Left forelimb (tissue), 1 donor: ENCODE measurements around the gene POM121.
"Not testable (repeated sequence)": the region's sequence is repeated elsewhere in the genome, so short reads cannot be mapped to it uniquely, and the experiment has no call there.

Experiments used
- DNase-seq: peaks from one replicate; pipeline ENCODE4 v3.0.0-alpha.2; 2018; ENCODE audit warnings: low spot score

POM121 gene

DNA sequence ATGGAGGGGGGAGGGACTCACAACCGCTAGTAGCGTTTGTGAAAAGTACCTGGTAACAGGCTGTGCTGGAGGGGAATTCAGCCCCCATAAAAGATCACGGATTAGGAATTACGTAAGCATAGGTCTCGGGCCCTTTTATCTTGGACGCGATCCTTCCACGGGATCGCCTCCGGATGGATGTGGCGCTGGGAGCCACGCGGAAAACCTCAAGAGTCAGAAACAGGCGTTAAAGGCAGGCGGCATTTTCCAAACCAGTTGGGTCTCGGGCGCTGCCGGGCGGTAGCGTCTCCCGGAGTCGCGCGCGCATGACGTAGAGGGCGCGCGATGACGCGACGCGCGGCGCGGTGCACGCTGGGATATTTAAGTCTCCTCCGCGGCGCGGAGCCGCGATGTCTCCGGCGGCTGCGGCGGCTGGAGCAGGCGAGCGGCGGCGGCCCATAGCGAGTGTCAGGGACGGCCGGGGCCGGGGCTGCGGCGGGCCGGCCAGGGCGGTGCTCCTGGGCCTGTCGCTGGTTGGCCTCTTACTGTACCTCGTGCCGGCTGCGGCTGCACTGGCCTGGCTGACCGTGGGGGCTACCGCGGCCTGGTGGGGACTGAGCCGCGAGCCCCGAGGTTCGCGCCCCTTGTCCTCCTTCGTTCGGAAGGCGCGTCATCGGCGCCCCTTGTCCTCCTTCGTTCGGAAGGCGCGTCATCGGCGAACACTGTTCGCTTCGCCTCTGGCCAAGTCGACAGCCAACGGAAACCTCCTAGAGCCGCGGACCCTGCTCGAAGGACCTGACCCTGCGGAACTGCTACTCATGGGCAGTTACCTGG, at the start of gene POM121:
Gene POM121 (plus strand): TSS at position 363 of the 813 bp plus-strand sequence. CDS start 27 bp downstream, at position 390.
- DNase-seq, result peak; percentile 92

DNA sequence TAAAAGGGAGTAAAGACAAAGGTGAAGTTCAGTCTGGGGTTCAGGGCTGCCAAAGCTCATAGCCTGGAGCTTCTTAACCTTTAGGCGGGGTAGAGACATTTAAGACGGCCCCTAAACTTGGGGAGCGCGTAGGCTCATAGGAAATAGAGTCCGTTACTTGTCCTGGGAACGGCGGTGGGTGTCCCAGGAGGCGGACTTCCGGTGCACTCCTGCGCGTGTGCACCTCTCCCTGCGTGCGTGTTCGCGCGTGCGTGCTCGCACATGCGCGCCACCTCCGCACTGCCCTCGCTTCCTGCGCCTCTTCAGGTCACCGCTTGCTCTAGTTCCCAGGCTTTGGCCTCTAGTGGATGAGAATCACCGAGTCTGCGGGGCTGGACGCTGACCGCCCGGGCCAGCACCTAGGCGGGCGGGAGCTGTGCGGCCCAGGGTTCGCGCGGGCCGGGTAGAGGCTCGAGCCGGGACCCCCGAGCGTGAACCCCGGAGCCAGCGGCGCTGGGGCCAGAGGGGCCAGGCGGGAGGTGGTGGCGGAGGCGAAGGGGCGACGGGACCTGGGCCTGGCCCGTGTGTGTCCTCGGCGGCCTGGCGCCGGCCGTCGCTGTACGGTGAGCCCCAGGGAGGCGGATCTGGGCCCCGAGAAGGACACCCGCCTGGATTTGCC, 45.7 kb upstream of the POM121 start:
- peak; percentile 82 for DNase-seq

DNA sequence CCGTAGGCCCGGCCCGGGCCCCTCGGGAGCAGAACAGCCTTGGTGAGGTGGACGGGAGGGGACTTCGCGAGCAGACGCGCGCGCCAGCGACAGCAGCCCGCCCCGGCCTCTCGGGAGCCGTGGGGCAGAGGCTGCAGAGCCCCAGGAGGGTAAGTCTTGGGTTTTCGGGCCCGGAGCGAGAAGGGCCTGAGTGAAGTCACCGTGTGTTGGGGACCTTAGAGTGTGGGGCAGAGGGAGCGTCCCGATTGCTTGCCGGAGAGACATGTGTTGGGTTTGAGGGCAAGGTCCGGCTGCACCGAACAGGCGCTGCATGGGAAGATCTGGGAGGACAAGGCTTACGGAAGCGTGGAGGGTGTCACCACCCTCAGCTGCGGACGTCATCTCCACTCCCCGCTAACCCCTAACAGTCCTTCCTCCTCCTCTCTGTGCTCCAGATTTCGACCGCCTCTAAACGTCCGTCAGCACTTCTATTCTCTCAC, 45.1 kb upstream of the POM121 start:
- DNase-seq, result not testable (repeated sequence)

DNA sequence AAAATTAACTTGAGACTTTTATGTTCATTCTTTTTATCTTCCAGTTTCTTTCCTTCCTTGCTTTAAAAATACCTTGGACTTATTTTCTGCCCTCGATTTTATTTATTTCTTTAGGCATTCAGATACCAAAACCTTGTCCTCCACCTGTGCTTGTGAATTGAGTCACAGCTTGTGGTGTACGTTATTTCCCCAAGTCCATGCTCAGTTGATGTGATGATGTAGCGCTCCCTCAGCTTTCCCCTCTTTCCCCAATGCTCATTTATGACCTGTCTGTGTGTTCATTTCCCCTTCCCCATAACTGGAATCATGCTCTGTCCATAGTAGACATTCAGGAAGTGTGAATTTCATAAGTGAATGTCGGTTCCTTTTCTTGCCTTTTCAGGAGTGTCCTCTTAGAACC, 33.1 kb upstream of the POM121 start:
- DNase-seq, result not testable (repeated sequence)

DNA sequence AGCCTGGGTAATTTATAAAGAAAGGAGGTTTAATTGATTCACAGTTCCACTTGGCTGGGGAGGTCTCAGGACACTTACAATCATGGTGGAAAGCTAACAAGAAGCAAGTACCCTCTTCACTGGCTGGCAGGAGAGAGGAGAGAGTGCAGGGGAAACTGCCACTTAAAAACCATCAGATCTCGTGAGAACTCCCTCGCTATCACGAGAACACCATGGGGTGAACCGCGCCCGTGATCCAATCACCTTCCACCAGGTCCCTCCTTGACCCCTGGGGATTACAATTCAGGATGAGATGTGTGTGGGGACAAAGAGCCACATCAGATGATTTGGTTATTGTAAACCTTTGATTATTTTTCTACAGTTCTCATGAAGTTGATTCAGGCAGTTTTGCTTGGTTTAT, 20.2 kb upstream of the POM121 start:
- not testable (repeated sequence) for DNase-seq

DNA sequence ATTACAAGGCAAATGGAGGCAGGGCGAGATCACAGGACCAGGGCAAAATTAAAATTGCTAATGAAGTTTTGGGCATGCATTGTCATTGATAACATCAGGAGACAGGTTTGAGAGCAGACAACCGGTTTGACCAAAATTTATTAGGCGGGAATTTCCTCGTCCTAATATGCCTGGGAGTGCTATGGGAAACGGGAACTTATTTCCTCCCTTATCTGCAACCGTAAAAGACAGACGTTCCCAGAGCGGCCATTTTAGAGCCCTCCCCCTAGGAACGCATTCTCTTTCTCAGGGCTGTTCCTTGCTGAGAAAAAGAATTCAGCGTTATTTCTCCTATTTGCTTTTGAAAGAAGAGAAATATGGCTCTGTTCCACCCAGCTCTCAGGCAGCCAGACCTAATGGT, 16.5 kb upstream of the POM121 start:
- DNase-seq, result not testable (repeated sequence)

DNA sequence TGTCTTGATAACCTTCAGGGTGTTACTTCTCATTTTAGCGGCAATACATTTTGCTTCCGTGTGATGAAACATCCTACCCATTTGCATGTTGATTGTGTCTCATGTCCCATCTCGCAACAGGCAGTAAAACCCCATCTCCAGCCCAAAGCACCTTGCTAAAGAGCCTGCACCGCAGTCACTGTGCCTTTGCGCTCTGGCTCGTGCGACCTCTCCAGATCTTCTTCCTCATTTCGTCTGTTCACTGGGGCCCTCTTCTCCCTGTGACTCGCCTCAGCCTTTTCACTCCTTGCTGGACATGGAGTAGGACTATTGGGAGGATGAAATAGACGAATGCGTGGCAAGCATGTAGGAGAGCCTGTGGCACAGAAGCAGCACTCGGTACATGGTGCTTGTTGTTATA, 13.5 kb upstream of the POM121 start:
- DNase-seq, result not testable (repeated sequence)

DNA sequence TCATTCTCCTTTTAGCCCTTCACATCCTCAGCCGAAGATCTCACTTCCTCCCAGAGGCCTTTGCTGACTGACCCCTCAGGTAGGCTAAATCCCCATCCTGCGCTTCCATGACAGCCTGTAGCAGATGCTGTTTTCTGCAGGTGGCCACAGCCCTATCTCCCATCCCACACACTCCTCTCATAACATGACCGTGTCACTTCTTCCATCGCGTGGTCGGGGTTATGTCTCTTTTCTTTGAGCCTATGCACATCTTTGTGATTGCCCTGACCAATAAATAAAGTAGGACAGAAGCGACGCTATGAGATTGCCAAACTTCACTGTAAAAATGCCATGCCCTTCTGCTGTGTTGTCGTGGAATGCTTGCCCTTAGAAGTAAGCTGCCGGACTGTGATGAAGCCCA, 11.1 kb upstream of the POM121 start:
- DNase-seq, result not testable (repeated sequence)

DNA sequence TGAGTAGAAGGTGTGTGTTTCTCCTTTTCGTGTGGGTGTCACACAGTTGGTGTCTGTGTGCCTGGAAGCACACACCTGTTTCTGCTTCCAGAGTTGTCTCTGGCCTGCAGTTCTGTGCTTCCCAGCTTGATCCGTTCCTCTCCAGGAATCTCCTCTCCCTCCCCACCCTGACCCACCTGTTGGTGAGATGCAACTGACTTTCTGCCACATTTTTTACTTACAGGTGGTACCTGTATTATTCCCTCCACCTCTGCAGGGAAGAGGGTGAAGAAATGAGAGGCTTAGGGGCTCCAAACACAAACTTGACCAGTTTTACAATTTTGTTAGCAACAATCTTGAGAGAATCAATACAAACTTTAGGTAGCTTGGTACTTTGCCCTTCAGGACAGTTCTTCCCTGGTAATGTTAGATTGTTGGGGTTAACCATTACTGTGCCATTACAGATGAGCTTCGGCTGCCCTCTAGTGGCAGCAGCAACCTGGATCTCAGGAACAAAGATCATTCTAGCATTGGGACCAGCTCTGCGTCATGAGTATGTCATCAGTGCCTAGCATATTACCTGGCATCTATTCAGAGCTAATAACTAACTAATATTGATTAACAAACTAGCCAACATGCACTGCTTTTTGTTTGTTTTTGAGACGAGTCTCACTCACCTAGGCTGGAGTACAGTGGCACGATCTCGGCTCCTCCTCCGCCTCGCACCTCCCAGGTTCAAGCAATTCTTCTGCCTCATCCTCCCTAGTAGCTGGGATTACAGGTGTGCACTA, 10.0 kb upstream of the POM121 start:
- not testable (repeated sequence) for DNase-seq

DNA sequence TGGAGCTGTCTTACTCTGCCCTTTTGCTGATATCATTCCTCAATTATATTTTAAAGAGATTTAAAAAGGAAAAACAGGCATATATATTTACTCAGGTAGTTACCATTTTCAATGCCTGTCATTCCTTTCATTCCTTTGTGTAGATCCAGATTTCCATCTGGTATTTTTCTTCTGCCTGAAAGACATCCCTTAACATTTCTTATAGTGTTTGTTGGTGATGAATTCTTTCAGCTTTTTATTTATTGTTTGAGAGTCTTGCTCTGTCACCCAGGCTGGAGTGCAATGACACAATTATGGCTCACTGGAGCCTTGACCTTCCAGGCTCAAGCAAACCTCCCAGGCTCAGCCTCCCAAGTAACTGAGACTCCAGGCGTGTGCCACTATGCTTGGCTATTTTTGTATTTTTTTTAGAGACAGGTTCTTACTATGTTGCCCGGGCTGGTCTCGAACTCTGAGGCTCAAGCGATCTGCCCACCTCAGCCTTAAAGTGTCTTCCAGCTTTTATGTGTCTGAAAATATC, 5.6 kb upstream of the POM121 start:
- no peak for DNase-seq

DNA sequence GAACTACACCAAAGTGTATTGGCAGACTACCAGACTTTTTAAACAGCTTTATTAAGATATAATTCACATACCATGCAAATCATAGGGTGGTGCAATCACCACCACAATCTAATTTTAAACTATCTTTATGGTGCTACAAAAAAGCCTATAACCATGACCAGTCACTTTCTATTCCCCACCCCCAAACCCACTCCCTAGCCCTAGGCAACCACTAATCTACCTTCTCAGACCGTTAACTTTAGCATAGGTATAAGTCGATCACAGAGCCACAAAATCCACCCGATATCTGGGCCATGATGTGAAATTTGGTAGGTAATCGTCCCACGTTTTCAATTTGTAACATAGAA, 536 bp upstream of the POM121 start:
- DNase-seq, result no peak

DNA sequence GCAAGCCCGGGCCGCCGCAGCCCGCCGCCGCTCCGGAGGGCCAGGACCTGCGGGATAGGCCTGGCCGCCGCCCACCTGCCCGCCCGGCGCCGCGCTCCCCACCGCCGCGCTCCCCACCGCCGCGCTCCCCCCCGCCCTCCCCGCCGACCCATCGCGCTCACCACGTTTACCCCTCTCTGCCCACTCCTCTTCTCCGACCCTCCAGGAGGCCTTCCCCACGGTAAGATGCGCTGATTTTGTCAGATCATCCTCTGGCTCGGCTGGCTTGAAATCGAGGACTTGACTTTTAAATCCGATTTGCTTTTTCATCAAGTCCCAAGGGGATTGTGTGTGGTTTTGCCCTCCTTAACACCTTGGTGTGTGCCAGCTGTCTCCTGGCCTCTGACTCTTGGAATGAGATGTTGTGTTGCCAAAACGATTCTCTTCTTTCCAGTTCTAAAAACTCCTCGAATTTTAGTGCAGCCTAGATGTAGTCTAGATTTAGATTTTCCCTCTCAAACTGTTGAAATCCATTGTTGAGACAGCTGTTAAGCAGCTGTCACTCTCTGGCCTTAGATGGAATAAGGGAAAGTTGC, 738 bp downstream of the POM121 start:
- no peak for DNase-seq

DNA sequence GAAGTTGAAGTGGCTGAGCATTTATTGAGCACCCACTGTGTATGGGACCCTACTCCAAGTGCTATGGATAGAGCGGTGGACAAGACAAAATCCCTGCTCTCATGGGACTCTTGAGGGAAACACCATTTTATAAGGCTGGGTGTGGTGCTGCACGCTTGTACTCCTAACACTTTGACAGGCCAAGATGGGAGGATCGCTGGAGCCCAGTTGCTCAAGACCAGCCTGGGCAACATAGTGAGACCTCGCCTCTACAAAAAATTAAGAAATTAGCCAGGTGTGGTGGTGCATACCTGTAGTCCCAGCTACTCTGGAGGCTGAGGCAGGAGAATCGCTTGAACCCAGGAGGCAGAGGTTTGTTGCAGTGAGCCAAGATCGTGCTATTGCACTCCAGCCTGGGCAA, 2.9 kb downstream of the POM121 start:
- DNase-seq, result not testable (repeated sequence)

DNA sequence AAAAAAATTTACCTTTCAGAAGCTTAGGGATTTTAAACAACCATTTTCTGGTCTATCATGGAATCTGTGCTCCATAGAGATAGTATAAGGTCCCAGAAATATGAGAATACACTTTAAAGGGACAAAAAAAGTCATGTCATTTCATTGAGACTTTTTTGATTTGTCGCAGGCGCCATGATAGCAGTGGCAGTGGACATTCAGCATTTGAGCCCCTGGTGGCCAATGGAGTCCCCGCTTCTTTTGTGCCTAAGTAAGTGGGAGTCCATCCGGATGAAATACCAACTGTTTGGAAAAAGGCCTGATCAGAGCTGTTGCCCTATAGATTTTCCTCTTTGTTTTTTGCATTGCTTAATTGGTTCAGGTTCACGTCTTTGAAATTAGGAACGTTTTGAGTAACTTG, 3.3 kb downstream of the POM121 start:
- not testable (repeated sequence) for DNase-seq

DNA sequence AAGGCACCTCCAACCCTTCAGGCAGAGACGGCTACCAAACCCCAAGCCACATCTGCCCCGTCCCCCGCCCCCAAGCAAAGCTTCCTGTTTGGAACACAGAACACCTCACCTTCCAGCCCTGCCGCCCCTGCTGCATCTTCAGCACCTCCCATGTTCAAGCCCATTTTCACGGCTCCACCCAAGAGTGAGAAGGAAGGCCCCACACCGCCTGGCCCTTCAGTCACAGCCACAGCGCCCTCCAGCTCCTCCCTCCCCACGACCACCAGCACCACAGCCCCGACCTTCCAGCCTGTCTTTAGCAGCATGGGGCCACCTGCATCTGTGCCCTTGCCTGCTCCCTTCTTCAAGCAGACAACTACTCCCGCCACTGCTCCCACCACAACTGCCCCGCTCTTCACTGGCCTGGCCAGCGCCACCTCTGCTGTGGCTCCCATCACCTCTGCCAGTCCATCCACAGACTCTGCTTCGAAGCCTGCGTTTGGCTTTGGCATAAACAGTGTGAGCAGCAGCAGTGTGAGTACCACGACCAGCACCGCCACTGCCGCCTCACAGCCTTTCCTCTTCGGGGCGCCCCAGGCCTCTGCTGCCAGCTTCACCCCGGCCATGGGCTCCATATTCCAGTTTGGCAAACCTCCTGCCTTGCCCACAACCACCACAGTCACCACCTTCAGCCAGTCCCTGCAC, 17.3 kb downstream of the POM121 start:
- not testable (repeated sequence) for DNase-seq

DNA sequence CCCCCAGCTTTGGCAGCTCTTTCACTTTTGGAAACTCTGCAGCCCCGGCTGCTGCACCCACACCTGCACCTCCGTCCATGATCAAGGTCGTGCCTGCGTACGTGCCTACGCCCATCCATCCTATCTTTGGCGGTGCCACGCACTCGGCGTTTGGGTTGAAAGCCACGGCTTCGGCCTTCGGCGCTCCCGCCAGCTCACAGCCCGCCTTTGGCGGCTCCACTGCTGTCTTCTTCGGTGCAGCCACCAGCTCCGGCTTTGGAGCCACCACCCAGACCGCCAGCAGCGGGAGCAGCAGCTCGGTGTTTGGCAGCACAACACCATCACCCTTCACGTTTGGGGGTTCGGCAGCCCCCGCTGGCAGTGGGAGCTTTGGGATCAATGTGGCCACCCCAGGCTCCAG, 18.1 kb downstream of the POM121 start:
- not testable (repeated sequence) for DNase-seq

DNA sequence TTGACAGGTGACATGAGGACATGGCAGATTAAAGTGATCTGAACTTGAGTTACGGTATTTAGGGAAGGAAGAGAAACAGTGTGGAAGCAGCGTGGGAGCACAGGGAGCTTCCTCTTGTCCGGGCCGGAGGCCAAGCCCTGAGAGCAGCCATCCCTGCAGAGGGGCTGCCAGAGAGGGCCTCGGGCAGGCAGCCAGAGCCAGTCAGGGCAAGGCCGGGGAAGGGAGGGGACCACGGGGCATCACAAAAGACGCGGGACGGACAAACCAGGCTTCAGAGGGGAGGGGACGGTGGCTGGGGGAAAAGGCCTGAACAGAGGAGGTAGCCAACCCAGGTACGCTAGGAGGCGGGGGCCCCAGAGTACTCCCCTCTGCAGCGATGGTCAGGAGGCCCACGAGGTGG, 20.0 kb downstream of the POM121 start:
- not testable (repeated sequence) for DNase-seq

DNA sequence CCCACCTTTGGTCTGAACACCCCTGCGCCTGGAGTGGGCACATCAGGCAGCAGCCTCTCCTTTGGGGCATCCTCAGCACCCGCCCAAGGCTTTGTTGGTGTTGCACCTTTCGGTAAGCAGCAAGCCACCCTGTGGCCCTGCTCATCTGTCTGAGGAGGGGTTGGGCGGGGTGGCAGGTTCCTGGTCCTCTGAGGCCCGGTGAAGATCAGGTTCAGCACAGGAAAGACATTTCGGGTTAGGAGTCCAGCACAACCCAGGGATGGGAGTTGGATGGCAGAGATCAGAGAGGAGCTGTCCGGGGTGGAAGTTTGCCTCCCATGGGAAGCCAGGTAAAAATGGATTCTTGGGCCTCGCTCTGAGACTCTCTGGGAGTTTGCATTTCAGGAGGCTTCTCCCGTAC, 20.7 kb downstream of the POM121 start:
- not testable (repeated sequence) for DNase-seq

DNA sequence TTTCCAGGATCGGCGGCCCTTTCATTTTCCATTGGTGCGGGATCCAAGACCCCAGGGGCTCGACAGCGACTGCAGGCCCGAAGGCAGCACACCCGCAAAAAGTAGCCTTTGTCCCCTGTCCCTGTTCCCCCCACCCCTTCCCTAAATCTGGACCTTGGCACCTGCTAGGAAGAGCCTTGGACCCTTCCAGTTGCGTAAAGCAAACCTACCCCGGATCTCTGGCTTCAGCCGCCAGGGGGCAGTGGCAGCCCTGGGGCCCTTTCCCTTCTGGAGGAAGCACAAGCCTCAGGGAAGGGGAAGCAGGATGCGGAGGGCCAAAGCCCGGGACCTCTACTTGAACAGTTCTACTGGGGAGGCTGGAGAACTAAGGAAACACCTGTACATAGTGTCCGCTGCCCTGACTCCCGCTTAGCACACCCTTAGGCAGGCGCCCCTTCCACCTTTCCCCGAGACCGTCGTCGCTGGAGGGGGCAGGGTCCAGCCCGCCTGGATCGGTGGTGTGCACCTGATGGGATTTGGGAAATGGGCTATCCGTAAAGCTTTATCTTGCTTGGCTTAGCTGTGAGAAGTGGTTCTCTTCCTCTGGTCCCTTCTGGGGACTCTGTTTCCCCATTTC, 21.3 kb downstream of the POM121 start:
- DNase-seq, result not testable (repeated sequence)

DNA sequence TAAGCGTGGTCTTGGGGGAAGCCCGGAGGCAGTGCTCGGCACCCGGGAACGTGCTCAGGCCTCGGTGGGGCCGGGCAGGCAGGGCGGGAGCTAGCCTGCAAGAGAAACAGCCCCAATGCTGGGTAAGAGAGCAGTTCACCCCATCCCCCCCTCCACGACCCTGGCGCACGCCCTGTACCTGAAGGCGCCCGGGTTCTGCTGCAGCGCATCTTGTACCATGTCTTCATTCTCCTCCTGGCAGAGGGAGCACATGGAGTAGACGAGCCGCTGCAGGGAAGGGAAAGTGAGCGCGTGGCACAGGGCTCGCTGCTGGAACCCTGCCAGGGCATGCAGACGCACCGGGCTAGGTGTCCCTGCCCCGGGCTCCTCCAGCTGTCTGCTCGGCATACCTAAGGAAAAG, 23.8 kb downstream of the POM121 start:
- not testable (repeated sequence) for DNase-seq

DNA sequence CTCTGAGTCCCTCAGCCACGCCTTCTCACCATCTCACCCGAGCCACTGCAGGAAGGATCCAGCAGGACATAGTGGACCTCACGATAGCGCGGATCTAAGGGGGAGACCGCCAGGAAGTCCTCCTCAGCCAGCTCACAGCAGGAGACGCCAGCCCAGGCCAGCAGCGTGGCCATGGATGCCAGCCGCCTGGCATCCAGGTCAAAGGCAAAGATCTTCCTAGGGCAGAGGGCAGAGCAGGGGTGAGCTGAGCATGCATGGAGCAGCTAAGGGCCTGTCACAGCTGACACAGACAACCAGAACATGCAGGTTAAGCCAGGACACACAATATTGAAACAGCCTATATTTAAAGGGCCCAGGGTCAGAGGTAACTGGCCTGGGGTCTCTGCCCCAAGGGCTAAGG, 24.4 kb downstream of the POM121 start:
- not testable (repeated sequence) for DNase-seq
